Activated T-cell treated with anti-CD3 and anti-CD28 coated beads, Interleukin-2, amount 50 U/mL, for 4 hours (primary cell): Measurements from ENCODE around the gene ENOSF1. TPM values are rescaled to one million over a fixed set of nuclear protein-coding genes. Genes with fewer than 3 reads are reported as not detected.
"Not testable (repeated sequence)": the region's sequence is repeated elsewhere in the genome, so short reads cannot be mapped to it uniquely, and the experiment has no call there.

Experiments
- ATAC-seq, 2 donors: fragments of 200-7000 bp; cut with Tn5 transposase; one replicate each; pipeline ENCODE4 v1.10.0; 2021
- DNase-seq: peaks from one replicate; pipeline ENCODE4 v3.0.0-alpha.2; 2020
- H3K27me3 Mint-ChIP-seq: one replicate; pipeline ENCODE4 v1.8.0; 2021; ENCODE audit warnings: low read depth, mixed read lengths
- H3K36me3 Mint-ChIP-seq: one replicate; pipeline ENCODE4 v1.8.0; 2022; ENCODE audit warnings: mixed read lengths; ENCODE audit not compliant: insufficient read depth
- H3K4me1 Mint-ChIP-seq: one replicate; pipeline ENCODE4 v1.8.0; 2021; ENCODE audit warnings: low read depth, mixed read lengths
- H3K4me3 Mint-ChIP-seq: one replicate; pipeline ENCODE4 v1.8.0; 2021; ENCODE audit warnings: mild to moderate bottlenecking, moderate library complexity, mixed read lengths
- H3K9me3 Mint-ChIP-seq: one replicate; pipeline ENCODE4 v1.8.0; 2021; ENCODE audit warnings: mixed read lengths
- total RNA-seq, 3 donors: library from RNA; stranded (reverse); gene quantifications; one replicate each; pipeline ENCODE4 v1.2.1, GENCODE V29; 2021

Gene ENOSF1
- 10 to 100 TPM; 42.0 to 46.0 (median 42.1) TPM for total RNA-seq

- H3K4me3 Mint-ChIP-seq, result peak within 1 kb of the TSS; percentile 83
- DNase-seq (peak; percentile 81), ATAC-seq (peak; percentile 86 to 93)
- peaks cover 44% of the 10 kb centered on the region for H3K4me1 Mint-ChIP-seq
- peaks cover 12% of the 10 kb centered on the region for H3K9me3 Mint-ChIP-seq
- H3K27me3 Mint-ChIP-seq, result no peaks in the 10 kb centered on the region
- H3K36me3 Mint-ChIP-seq, result peaks cover 13% of the 10 kb centered on the region
Observed at GRCh38 chr18:712401-713134, at the start of gene ENOSF1. ENOSF1 (minus strand) TSS chr18:712630; CDS start chr18:712587, 43 bp downstream.

GRCh38 chr18:759864-760263 lies 47.4 kb upstream of the ENOSF1 start:
- not testable (repeated sequence) for H3K9me3 Mint-ChIP-seq, H3K4me1 Mint-ChIP-seq, H3K36me3 Mint-ChIP-seq, H3K4me3 Mint-ChIP-seq, H3K27me3 Mint-ChIP-seq, ATAC-seq, DNase-seq

GRCh38 chr18:755506-755905 lies 43.1 kb upstream of the ENOSF1 start:
- ATAC-seq, result no peak

GRCh38 chr18:754656-755055 lies 42.2 kb upstream of the ENOSF1 start:
- H3K4me1 Mint-ChIP-seq, result no peaks in the 10 kb centered on the region
- no peaks in the 10 kb centered on the region for H3K9me3 Mint-ChIP-seq
- H3K4me3 Mint-ChIP-seq, result no peak overlapping the region
- H3K27me3 Mint-ChIP-seq, result no peaks in the 10 kb centered on the region
- ATAC-seq (no peak), DNase-seq (no peak)
- peaks cover 16% of the 10 kb centered on the region for H3K36me3 Mint-ChIP-seq

More at GRCh38 chr18:755506-755905, 43.1 kb upstream of the ENOSF1 start:
- peaks cover 14% of the 10 kb centered on the region for H3K36me3 Mint-ChIP-seq
- no peak for DNase-seq
- H3K4me1 Mint-ChIP-seq, result no peaks in the 10 kb centered on the region
- H3K27me3 Mint-ChIP-seq, result no peaks in the 10 kb centered on the region
- H3K4me3 Mint-ChIP-seq, result no peak overlapping the region
- H3K9me3 Mint-ChIP-seq, result no peaks in the 10 kb centered on the region

GRCh38 chr18:750456-750855 lies 38.0 kb upstream of the ENOSF1 start:
- no peaks in the 10 kb centered on the region for H3K9me3 Mint-ChIP-seq
- DNase-seq (no peak), ATAC-seq (no peak)
- H3K4me3 Mint-ChIP-seq, result no peak overlapping the region
- H3K4me1 Mint-ChIP-seq, result no peaks in the 10 kb centered on the region
- H3K27me3 Mint-ChIP-seq, result no peaks in the 10 kb centered on the region
- peaks cover 26% of the 10 kb centered on the region for H3K36me3 Mint-ChIP-seq

- peaks cover 23% of the 10 kb centered on the region for H3K36me3 Mint-ChIP-seq
- DNase-seq, result no peak
- H3K27me3 Mint-ChIP-seq, result no peaks in the 10 kb centered on the region
- H3K9me3 Mint-ChIP-seq, result no peaks in the 10 kb centered on the region
- ATAC-seq, result no peak
- no peak overlapping the region for H3K4me3 Mint-ChIP-seq
- no peaks in the 10 kb centered on the region for H3K4me1 Mint-ChIP-seq
Observed at GRCh38 chr18:744832-745597, 32.6 kb upstream of the ENOSF1 start.

GRCh38 chr18:741931-742512 lies 29.6 kb upstream of the ENOSF1 start:
- ATAC-seq, result peak; percentile 58 to 67
- DNase-seq, result no peak
- Mint-ChIP-seq H3K4me1 (no peaks in the 10 kb centered on the region), H3K4me3 (no peak overlapping the region), H3K36me3 (peaks cover 22% of the 10 kb centered on the region), H3K27me3 (no peaks in the 10 kb centered on the region), H3K9me3 (no peaks in the 10 kb centered on the region)

GRCh38 chr18:732371-732770 lies 19.9 kb upstream of the ENOSF1 start:
- Mint-ChIP-seq H3K9me3 (no peaks in the 10 kb centered on the region), H3K36me3 (peaks cover 27% of the 10 kb centered on the region), H3K4me3 (no peak overlapping the region), H3K4me1 (no peaks in the 10 kb centered on the region), H3K27me3 (no peaks in the 10 kb centered on the region)
- ATAC-seq (no peak), DNase-seq (no peak)

- ATAC-seq, result no peak
- Mint-ChIP-seq H3K27me3 (no peaks in the 10 kb centered on the region), H3K9me3 (no peaks in the 10 kb centered on the region), H3K36me3 (peaks cover 24% of the 10 kb centered on the region), H3K4me1 (no peaks in the 10 kb centered on the region), H3K4me3 (no peak overlapping the region)
- no peak for DNase-seq
Observed at GRCh38 chr18:731185-731584, 18.8 kb upstream of the ENOSF1 start.

- Mint-ChIP-seq H3K9me3 (no peaks in the 10 kb centered on the region), H3K4me1 (no peaks in the 10 kb centered on the region), H3K36me3 (peaks cover 25% of the 10 kb centered on the region), H3K27me3 (no peaks in the 10 kb centered on the region), H3K4me3 (no peak overlapping the region)
- no peak for DNase-seq
- no peak for ATAC-seq
Observed at GRCh38 chr18:730692-731091, 18.3 kb upstream of the ENOSF1 start.

GRCh38 chr18:730120-730519 lies 17.7 kb upstream of the ENOSF1 start:
- not testable (repeated sequence) for ATAC-seq, H3K4me3 Mint-ChIP-seq
- peaks cover 27% of the 10 kb centered on the region for H3K36me3 Mint-ChIP-seq

GRCh38 chr18:725646-726045 lies 13.2 kb upstream of the ENOSF1 start:
- DNase-seq, result no peak
- Mint-ChIP-seq H3K4me1 (no peaks in the 10 kb centered on the region), H3K9me3 (no peaks in the 10 kb centered on the region), H3K36me3 (peaks cover 25% of the 10 kb centered on the region), H3K4me3 (no peak overlapping the region), H3K27me3 (no peaks in the 10 kb centered on the region)
- no peak for ATAC-seq

More at GRCh38 chr18:730120-730519, 17.7 kb upstream of the ENOSF1 start:
- not testable (repeated sequence) for H3K4me1 Mint-ChIP-seq, H3K9me3 Mint-ChIP-seq, H3K27me3 Mint-ChIP-seq, DNase-seq

- DNase-seq (no peak), ATAC-seq (no peak)
- Mint-ChIP-seq H3K4me3 (no peak overlapping the region), H3K9me3 (no peaks in the 10 kb centered on the region), H3K36me3 (peaks cover 19% of the 10 kb centered on the region), H3K27me3 (no peaks in the 10 kb centered on the region), H3K4me1 (no peaks in the 10 kb centered on the region)
Observed at GRCh38 chr18:723541-724080, 11.2 kb upstream of the ENOSF1 start.

GRCh38 chr18:717003-717402 lies 4.6 kb upstream of the ENOSF1 start:
- H3K27me3 Mint-ChIP-seq, result no peaks in the 10 kb centered on the region
- H3K36me3 Mint-ChIP-seq, result peaks cover 1% of the 10 kb centered on the region
- DNase-seq (no peak), ATAC-seq (no peak)
- H3K4me3 Mint-ChIP-seq, result no peak overlapping the region
- peaks cover 21% of the 10 kb centered on the region for H3K4me1 Mint-ChIP-seq
- H3K9me3 Mint-ChIP-seq, result peaks cover 12% of the 10 kb centered on the region
